MCF 10A (cell line): Measurements from ENCODE around the gene SS18L1. TPM values are rescaled to one million over a fixed set of nuclear protein-coding genes. Genes with fewer than 3 reads are reported as not detected.

Experiments
- BruUV-seq: library from RNA; stranded (reverse); fragments of 400-500 nt; replicated peaks from 2 replicates; lab custom pipeline; 2021; lab: Mats Ljungman, UMichigan
- CTCF ChIA-PET: fragments of 300-600 bp; sonication (Branson Sonifier 250); formaldehyde crosslinking; extraction: SDS; loops from one replicate; lab custom pipeline; 2021; ENCODE audit warnings: antibody characterized with exemption, inconsistent platforms; lab: Yijun Ruan, JAX
- POLR2A ChIA-PET: fragments of 300-600, 350-650 bp; sonication (Branson Sonifier 250); formaldehyde crosslinking; extraction: SDS; loops from one replicate; lab custom pipeline; 2020; ENCODE audit warnings: antibody characterized with exemption, inconsistent platforms; lab: Yijun Ruan, JAX
- DNase-seq: peaks from one replicate; pipeline ENCODE4 v3.0.0-alpha.2; 2018; ENCODE audit not compliant: unreplicated experiment
- H3K27ac Mint-ChIP-seq: one replicate; pipeline ENCODE4 v1.8.0; 2022; ENCODE audit warnings: mild to moderate bottlenecking, low read depth, mixed read lengths; ENCODE audit not compliant: unreplicated experiment
- H3K27me3 Mint-ChIP-seq: one replicate; pipeline ENCODE4 v1.8.0; 2022; ENCODE audit warnings: mixed read lengths; ENCODE audit not compliant: insufficient read depth, unreplicated experiment
- H3K36me3 Mint-ChIP-seq: one replicate; pipeline ENCODE4 v1.8.0; 2022; ENCODE audit warnings: mild to moderate bottlenecking, moderate library complexity, mixed read lengths; ENCODE audit not compliant: insufficient read depth, unreplicated experiment
- H3K4me1 Mint-ChIP-seq: one replicate; pipeline ENCODE4 v1.8.0; 2022; ENCODE audit warnings: mixed read lengths; ENCODE audit not compliant: insufficient read depth, unreplicated experiment
- H3K4me3 Mint-ChIP-seq: one replicate; pipeline ENCODE4 v1.8.0; 2022; ENCODE audit warnings: mild to moderate bottlenecking, moderate library complexity, mixed read lengths; ENCODE audit not compliant: unreplicated experiment
- H3K9me3 Mint-ChIP-seq: one replicate; pipeline ENCODE4 v1.8.0; 2022; ENCODE audit warnings: mixed read lengths; ENCODE audit not compliant: unreplicated experiment
- intact Hi-C: fragments of 100-400 bp; cut with micrococcal nuclease; formaldehyde crosslinking; loops from 2 replicates; pipeline ENCODE4 v1.14.1; 2022
- total RNA-seq: library from RNA; stranded (reverse); gene quantifications from 2 replicates; pipeline ENCODE4 v1.2.3, GENCODE V29; 2022
- TF ChIP-seq, protein P1 (sequence below): fragments of 200-600 bp; IDR thresholded peaks from one replicate; pipeline ENCODE4 v1.8.0; 2022; ENCODE audit warnings: antibody characterized with exemption, mild to moderate bottlenecking; ENCODE audit not compliant: unreplicated experiment

The SS18L1 gene
- total RNA-seq, 1 experiment from 2014 or later: 16.1 TPM

DNA sequence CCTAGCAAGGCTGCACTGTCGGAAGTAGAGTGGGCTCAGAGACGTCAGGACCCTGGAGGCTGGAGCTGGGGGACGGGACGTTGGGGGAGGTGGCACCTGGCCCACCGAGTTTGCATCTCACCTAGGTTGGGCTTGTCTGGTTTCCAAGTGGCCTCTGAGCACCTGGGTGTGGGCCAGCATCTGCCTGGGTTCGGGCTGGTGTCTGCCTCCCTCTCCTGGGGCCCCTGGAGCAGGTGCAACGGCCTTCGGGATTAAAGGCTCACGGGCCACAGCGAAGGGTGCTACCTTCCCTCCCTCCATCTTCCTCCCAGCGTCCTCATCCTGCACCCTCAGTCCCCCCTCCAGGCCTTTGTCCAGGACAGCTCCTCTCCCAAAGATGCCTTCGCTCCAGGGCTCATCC, 70.5 kb downstream of the SS18L1 start:
- ChIA-PET CTCF (interaction anchor here (0.6 kb wide), 1 partner anchor 412 kb away, joined by 3 read pairs; no protein-coding TSS in a partner anchor), POLR2A (no interaction called here)
- BruUV-seq: no TSS peak
- peaks cover 34% of the 10 kb centered on the region for H3K27me3 Mint-ChIP-seq
- H3K4me3 Mint-ChIP-seq: no peak overlapping the region
- H3K27ac Mint-ChIP-seq: no peak overlapping the region
- intact Hi-C loops: no loop called here
- H3K9me3 Mint-ChIP-seq: no peaks in the 10 kb centered on the region
- no peak for DNase-seq
- TF ChIP-seq, protein P1, sequence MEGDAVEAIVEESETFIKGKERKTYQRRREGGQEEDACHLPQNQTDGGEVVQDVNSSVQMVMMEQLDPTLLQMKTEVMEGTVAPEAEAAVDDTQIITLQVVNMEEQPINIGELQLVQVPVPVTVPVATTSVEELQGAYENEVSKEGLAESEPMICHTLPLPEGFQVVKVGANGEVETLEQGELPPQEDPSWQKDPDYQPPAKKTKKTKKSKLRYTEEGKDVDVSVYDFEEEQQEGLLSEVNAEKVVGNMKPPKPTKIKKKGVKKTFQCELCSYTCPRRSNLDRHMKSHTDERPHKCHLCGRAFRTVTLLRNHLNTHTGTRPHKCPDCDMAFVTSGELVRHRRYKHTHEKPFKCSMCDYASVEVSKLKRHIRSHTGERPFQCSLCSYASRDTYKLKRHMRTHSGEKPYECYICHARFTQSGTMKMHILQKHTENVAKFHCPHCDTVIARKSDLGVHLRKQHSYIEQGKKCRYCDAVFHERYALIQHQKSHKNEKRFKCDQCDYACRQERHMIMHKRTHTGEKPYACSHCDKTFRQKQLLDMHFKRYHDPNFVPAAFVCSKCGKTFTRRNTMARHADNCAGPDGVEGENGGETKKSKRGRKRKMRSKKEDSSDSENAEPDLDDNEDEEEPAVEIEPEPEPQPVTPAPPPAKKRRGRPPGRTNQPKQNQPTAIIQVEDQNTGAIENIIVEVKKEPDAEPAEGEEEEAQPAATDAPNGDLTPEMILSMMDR: no peak
- H3K36me3 Mint-ChIP-seq: no peaks in the 10 kb centered on the region
- no peaks in the 10 kb centered on the region for H3K4me1 Mint-ChIP-seq

DNA sequence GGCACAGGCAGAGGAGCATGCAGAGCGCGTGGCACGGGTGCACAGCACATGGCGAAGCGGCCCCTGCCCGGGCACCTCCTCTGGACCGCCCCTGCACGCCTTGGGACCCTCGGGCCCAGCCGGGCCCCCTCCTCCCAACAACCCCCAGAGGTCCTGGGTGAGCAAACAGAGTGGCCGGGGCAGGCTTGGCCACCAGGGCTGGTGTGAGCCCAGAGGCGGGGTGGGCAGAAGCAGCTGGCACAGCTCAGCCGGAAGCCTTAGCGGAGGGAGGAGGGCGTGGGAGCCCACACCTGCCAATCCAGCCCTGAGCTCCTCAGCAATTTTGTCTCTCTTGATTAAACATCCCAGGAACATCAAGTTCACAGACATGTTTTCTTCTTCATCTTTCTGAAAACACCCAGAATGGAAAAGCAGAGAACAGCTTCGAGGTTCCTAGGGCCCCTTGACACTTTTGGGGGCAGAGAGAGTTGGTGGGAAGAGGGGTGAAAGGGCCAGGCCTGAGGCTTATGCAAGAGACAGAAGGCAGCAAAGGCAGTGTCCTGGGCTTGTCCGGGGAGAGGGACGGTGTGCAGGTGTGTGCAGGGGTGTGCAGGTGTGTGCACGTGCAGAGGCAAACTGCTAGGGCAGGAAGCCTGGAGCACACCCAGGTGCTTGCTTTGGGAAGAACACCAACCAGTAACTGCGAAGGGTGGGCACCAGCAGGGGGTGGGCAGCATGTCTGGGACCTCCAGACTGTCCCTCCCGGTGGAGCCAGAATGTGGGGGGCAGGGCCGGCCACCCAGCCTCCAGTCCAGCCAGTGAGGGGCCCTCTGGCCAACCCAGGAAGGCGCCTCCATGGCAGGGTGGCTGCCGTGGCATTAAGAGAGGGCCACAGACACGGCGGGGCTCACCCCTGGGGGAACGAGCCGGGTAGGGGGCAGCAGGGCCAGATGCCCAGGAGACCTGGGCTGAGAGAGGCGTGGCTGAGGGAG, 71.7 kb downstream of the SS18L1 start:
- no peak for DNase-seq
- Mint-ChIP-seq H3K27ac (no peak overlapping the region), H3K27me3 (peaks cover 39% of the 10 kb centered on the region), H3K36me3 (no peaks in the 10 kb centered on the region), H3K4me3 (no peak overlapping the region), H3K4me1 (no peaks in the 10 kb centered on the region), H3K9me3 (no peaks in the 10 kb centered on the region)
- intact Hi-C loops: no loop called here
- ChIA-PET POLR2A (no interaction called here), CTCF (no interaction called here)
- BruUV-seq: no TSS peak
- TF ChIP-seq, protein P1: no peak

DNA sequence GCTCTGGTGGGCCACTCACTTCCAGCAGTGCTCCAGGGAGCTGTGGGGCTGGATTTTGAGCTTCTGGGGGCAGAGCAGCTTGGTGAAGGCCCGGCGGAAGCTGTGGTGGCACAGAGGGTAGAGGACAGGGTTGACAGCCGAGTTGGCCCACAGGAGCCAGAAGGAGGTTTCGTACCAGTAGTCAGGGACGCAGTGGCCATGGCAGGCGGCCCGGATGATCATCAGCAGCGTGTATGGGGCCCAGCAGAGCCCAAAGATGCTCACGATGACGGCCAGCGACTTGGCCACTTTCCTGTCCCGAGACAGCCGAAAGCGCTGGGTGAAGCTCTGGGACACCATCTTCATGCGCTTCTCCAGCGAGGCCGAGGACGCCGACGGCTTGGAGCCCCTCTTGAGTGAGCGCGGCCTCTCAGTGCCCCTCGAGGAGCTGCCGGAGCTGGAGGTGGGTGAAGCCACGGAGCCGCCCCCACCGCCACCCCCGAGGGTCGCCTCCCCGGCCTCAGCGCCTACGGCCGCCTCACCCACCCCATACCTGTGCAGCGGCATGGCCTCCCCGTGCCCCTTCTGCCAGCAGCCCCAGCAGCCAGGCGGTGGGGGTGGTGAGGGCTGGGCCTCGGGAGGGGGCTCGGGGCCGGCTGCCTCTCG, 72.5 kb downstream of the SS18L1 start:
- intact Hi-C loops: no loop called here
- ChIA-PET CTCF (no interaction called here), POLR2A (no interaction called here)
- TF ChIP-seq, protein P1: no peak
- no peak for DNase-seq
- Mint-ChIP-seq H3K27ac (no peak overlapping the region), H3K36me3 (no peaks in the 10 kb centered on the region), H3K4me3 (no peak overlapping the region), H3K9me3 (no peaks in the 10 kb centered on the region), H3K27me3 (peaks cover 45% of the 10 kb centered on the region), H3K4me1 (no peaks in the 10 kb centered on the region)
- no TSS peak for BruUV-seq
